Peyer's patch (tissue), 4 donors: ENCODE measurements around the gene LIMS2.

Experiments used
- CTCF ChIP-seq, 6 experiments: fragments of 450-650 bp in 4 of 6; fragments of 200-600 bp in 2 of 6; sonication (generic) in 1 of 6; IDR thresholded peaks; one replicate each; pipeline ENCODE4 v1.5.1; 2017 to 2019; ENCODE audit warnings: antibody characterized with exemption in 6 of 6, mild to moderate bottlenecking in 3 of 6, moderate library complexity in 1 of 6
- POLR2A ChIP-seq, 2 donors: fragments of 450-650 bp; IDR thresholded peaks; one replicate each; pipeline ENCODE4 v1.5.1; 2017; ENCODE audit warnings: antibody characterized with exemption in 2 of 2, mild to moderate bottlenecking in 2 of 2, moderate library complexity in 2 of 2

GRCh38 chr2:127721978-127722355 lies 46.6 kb upstream of the LIMS2 start:
- no peak for TF ChIP-seq CTCF (IDR thresholded peaks at IDR 0.05)
- no peak for TF ChIP-seq POLR2A (IDR thresholded peaks at IDR 0.05)
